ENCODE data around the gene MYO16.
A peak's percentile ranks its signal among the peaks of the same experiment; 100 is the strongest.

Gene MYO16

GRCh38 chr13:109154146-109154545 is 524.7 kb downstream of the MYO16 start:
- Histone ChIP-seq H3K4me3 (ENCODE audit: low read length) (no peak overlapping the region), H3K9me3 (ENCODE audit: insufficient read depth, low read depth, low read length) (no peaks in the 10 kb centered on the region), H3K27me3 (ENCODE audit: insufficient read depth, low read length) (no peaks in the 10 kb centered on the region), H3K27ac (ENCODE audit: low read depth, low read length) (no peak overlapping the region), H3K4me1 (ENCODE audit: insufficient read depth, low read length) (peaks cover 28% of the 10 kb centered on the region), H3K9ac (ENCODE audit: low read depth, low read length) (no peak overlapping the region), H3K36me3 (ENCODE audit: insufficient read depth, low read length) (no peaks in the 10 kb centered on the region)
- 86% methylated on average over 8 of the region's 8 CpGs for WGBS

- no peak overlapping the region for H3K4me3 ChIP-seq (ENCODE audit: low read length)
- no peaks in the 10 kb centered on the region for H3K27me3 ChIP-seq (ENCODE audit: insufficient read depth, low read length)
- no peak overlapping the region for H3K9ac ChIP-seq (ENCODE audit: low read depth, low read length)
- WGBS, result 94% methylated on average over 7 of the region's 8 CpGs
- H3K4me1 ChIP-seq (ENCODE audit: insufficient read depth, low read length), result peaks cover 28% of the 10 kb centered on the region
- no peaks in the 10 kb centered on the region for H3K36me3 ChIP-seq (ENCODE audit: insufficient read depth, low read length)
- no peak overlapping the region for H3K27ac ChIP-seq (ENCODE audit: low read depth, low read length)
- H3K9me3 ChIP-seq (ENCODE audit: insufficient read depth, low read depth, low read length), result no peaks in the 10 kb centered on the region
Measured at GRCh38 chr13:109154546-109154945, 525.1 kb downstream of the MYO16 start.

- WGBS, result 93% methylated on average over 13 of the region's 13 CpGs
- Histone ChIP-seq H3K36me3 (ENCODE audit: insufficient read depth, low read length) (no peaks in the 10 kb centered on the region), H3K27me3 (ENCODE audit: insufficient read depth, low read length) (no peaks in the 10 kb centered on the region), H3K9me3 (ENCODE audit: insufficient read depth, low read depth, low read length) (no peaks in the 10 kb centered on the region), H3K9ac (ENCODE audit: low read depth, low read length) (no peak overlapping the region), H3K27ac (ENCODE audit: low read depth, low read length) (no peak overlapping the region), H3K4me1 (ENCODE audit: insufficient read depth, low read length) (peaks cover 33% of the 10 kb centered on the region), H3K4me3 (ENCODE audit: low read length) (no peak overlapping the region)
Measured at GRCh38 chr13:109154966-109155761, 525.8 kb downstream of the MYO16 start.

- H3K36me3 ChIP-seq (ENCODE audit: insufficient read depth, low read length), result no peaks in the 10 kb centered on the region
- no peak overlapping the region for H3K27ac ChIP-seq (ENCODE audit: low read depth, low read length)
- no peak overlapping the region for H3K4me3 ChIP-seq (ENCODE audit: low read length)
- WGBS, result 90% methylated on average over 16 of the region's 16 CpGs
- H3K9ac ChIP-seq (ENCODE audit: low read depth, low read length), result no peak overlapping the region
- no peaks in the 10 kb centered on the region for H3K27me3 ChIP-seq (ENCODE audit: insufficient read depth, low read length)
- H3K9me3 ChIP-seq (ENCODE audit: insufficient read depth, low read depth, low read length), result no peaks in the 10 kb centered on the region
- peaks cover 31% of the 10 kb centered on the region for H3K4me1 ChIP-seq (ENCODE audit: insufficient read depth, low read length)
Measured at GRCh38 chr13:109156181-109156935, 526.9 kb downstream of the MYO16 start.

GRCh38 chr13:109157275-109157674 is 527.9 kb downstream of the MYO16 start:
- Histone ChIP-seq H3K4me1 (ENCODE audit: insufficient read depth, low read length) (peaks cover 27% of the 10 kb centered on the region), H3K9me3 (ENCODE audit: insufficient read depth, low read depth, low read length) (no peaks in the 10 kb centered on the region), H3K9ac (ENCODE audit: low read depth, low read length) (no peak overlapping the region), H3K27ac (ENCODE audit: low read depth, low read length) (no peak overlapping the region; the same call in 1 of the 2 replicates), H3K4me3 (ENCODE audit: low read length) (no peak overlapping the region), H3K27me3 (ENCODE audit: insufficient read depth, low read length) (no peaks in the 10 kb centered on the region), H3K36me3 (ENCODE audit: insufficient read depth, low read length) (no peaks in the 10 kb centered on the region)
- WGBS, result 36% methylated on average over 5 of the region's 5 CpGs

- no peak overlapping the region for H3K9ac ChIP-seq (ENCODE audit: low read depth, low read length)
- H3K4me3 ChIP-seq (ENCODE audit: low read length), result no peak overlapping the region
- H3K27me3 ChIP-seq (ENCODE audit: insufficient read depth, low read length), result no peaks in the 10 kb centered on the region
- H3K27ac ChIP-seq (ENCODE audit: low read depth, low read length), result no peak overlapping the region
- H3K36me3 ChIP-seq (ENCODE audit: insufficient read depth, low read length), result no peaks in the 10 kb centered on the region
- peaks cover 27% of the 10 kb centered on the region for H3K4me1 ChIP-seq (ENCODE audit: insufficient read depth, low read length)
- 100% methylated on average over 2 of the region's 3 CpGs for WGBS
- H3K9me3 ChIP-seq (ENCODE audit: insufficient read depth, low read depth, low read length), result no peaks in the 10 kb centered on the region
Measured at GRCh38 chr13:109158383-109158782, 529.0 kb downstream of the MYO16 start.

- H3K27ac ChIP-seq (ENCODE audit: low read depth, low read length), result peak overlapping the region; percentile 25; the same call in 1 of the 2 replicates
Measured at GRCh38 chr13:109159650-109160309, 530.4 kb downstream of the MYO16 start.

GRCh38 chr13:109160357-109160756 is 530.9 kb downstream of the MYO16 start:
- H3K27me3 ChIP-seq (ENCODE audit: insufficient read depth, low read length), result no peaks in the 10 kb centered on the region
- no peak overlapping the region for H3K27ac ChIP-seq (ENCODE audit: low read depth, low read length)
- 88% methylated on average over 4 of the region's 4 CpGs for WGBS
- H3K9me3 ChIP-seq (ENCODE audit: insufficient read depth, low read depth, low read length), result no peaks in the 10 kb centered on the region
- no peak overlapping the region for H3K9ac ChIP-seq (ENCODE audit: low read depth, low read length)
- no peak overlapping the region for H3K4me3 ChIP-seq (ENCODE audit: low read length)
- peaks cover 31% of the 10 kb centered on the region for H3K4me1 ChIP-seq (ENCODE audit: insufficient read depth, low read length)
- H3K36me3 ChIP-seq (ENCODE audit: insufficient read depth, low read length), result no peaks in the 10 kb centered on the region

More at GRCh38 chr13:109159650-109160309, 530.4 kb downstream of the MYO16 start:
- WGBS, result 86% methylated on average over 14 of the region's 14 CpGs
- no peaks in the 10 kb centered on the region for H3K9me3 ChIP-seq (ENCODE audit: insufficient read depth, low read depth, low read length)
- H3K36me3 ChIP-seq (ENCODE audit: insufficient read depth, low read length), result no peaks in the 10 kb centered on the region
- H3K9ac ChIP-seq (ENCODE audit: low read depth, low read length), result no peak overlapping the region
- H3K4me1 ChIP-seq (ENCODE audit: insufficient read depth, low read length), result peaks cover 27% of the 10 kb centered on the region
- H3K4me3 ChIP-seq (ENCODE audit: low read length), result no peak overlapping the region
- H3K27me3 ChIP-seq (ENCODE audit: insufficient read depth, low read length), result no peaks in the 10 kb centered on the region

- H3K27me3 ChIP-seq (ENCODE audit: insufficient read depth, low read length), result no peaks in the 10 kb centered on the region
- H3K9ac ChIP-seq (ENCODE audit: low read depth, low read length), result no peak overlapping the region
- H3K9me3 ChIP-seq (ENCODE audit: insufficient read depth, low read depth, low read length), result no peaks in the 10 kb centered on the region
- peaks cover 32% of the 10 kb centered on the region for H3K4me1 ChIP-seq (ENCODE audit: insufficient read depth, low read length)
- no peak overlapping the region for H3K4me3 ChIP-seq (ENCODE audit: low read length)
- no peak overlapping the region for H3K27ac ChIP-seq (ENCODE audit: low read depth, low read length)
- H3K36me3 ChIP-seq (ENCODE audit: insufficient read depth, low read length), result no peaks in the 10 kb centered on the region
- 91% methylated on average over 10 of the region's 11 CpGs for WGBS
Measured at GRCh38 chr13:109160887-109161669, 531.7 kb downstream of the MYO16 start.

- H3K9me3 ChIP-seq (ENCODE audit: insufficient read depth, low read depth, low read length), result no peaks in the 10 kb centered on the region
- peaks cover 20% of the 10 kb centered on the region for H3K4me1 ChIP-seq (ENCODE audit: insufficient read depth, low read length)
- H3K4me3 ChIP-seq (ENCODE audit: low read length), result no peak overlapping the region
- H3K9ac ChIP-seq (ENCODE audit: low read depth, low read length), result no peak overlapping the region
- no peak overlapping the region; the same call in 1 of the 2 replicates for H3K27ac ChIP-seq (ENCODE audit: low read depth, low read length)
- no peaks in the 10 kb centered on the region for H3K27me3 ChIP-seq (ENCODE audit: insufficient read depth, low read length)
- H3K36me3 ChIP-seq (ENCODE audit: insufficient read depth, low read length), result no peaks in the 10 kb centered on the region
- WGBS, result 91% methylated on average over 7 of the region's 7 CpGs
Measured at GRCh38 chr13:109162248-109163036, 533.0 kb downstream of the MYO16 start.

All from HUES64 (cell line).